IMR-90 (cell line): ENCODE results near the gene SPAM1. TPM values are rescaled to one million over a fixed set of nuclear protein-coding genes. Genes with fewer than 3 reads are reported as not detected.

Source experiments
- ATAC-seq: fragments of 200-7000 bp; cut with Tn5 transposase; 2 replicates; pipeline ENCODE4 v1.9.1; 2020; ENCODE audit warnings: low read depth, mild to moderate bottlenecking, moderate library complexity
- BruUV-seq: library from RNA; stranded (reverse); fragments of 400-500 nt; replicated peaks from 2 replicates; lab custom pipeline; 2021; lab: Mats Ljungman, UMichigan
- CTCF ChIA-PET: fragments of 300-600 bp; formaldehyde crosslinking; extraction: SDS; loops from one replicate; lab custom pipeline; 2021; ENCODE audit warnings: antibody characterized with exemption; lab: Yijun Ruan, JAX
- POLR2A ChIA-PET: fragments of 300-600 bp; sonication (Branson Sonifier 250); formaldehyde crosslinking; loops from one replicate; lab custom pipeline; 2022; ENCODE audit warnings: antibody characterized with exemption; ENCODE audit not compliant: unreplicated experiment; lab: Charles Lee
- DNase-seq: peaks from one replicate; pipeline ENCODE4 v3.0.0; 2013
- H2AFZ ChIP-seq: replicated peaks from 2 replicates; pipeline ENCODE3; 2013; ENCODE audit warnings: low read length, mild to moderate bottlenecking; ENCODE audit not compliant: poor library complexity
- H2AK5ac ChIP-seq: 2 replicates; pipeline ENCODE4 v1.6.1; 2013; ENCODE audit warnings: low read depth, low read length, inconsistent platforms
- H2AK9ac ChIP-seq: replicated peaks from 2 replicates; pipeline ENCODE3; 2013; ENCODE audit warnings: mild to moderate bottlenecking, low read depth, low read length, moderate library complexity; ENCODE audit not compliant: poor library complexity
- H2BK120ac ChIP-seq: 2 replicates; pipeline ENCODE4 v1.6.1; 2013; ENCODE audit warnings: low read depth, low read length, inconsistent platforms
- H2BK15ac ChIP-seq: 3 replicates; pipeline ENCODE4 v1.6.1; 2013; ENCODE audit warnings: low read depth, low read length, inconsistent platforms
- H2BK20ac ChIP-seq: 2 replicates; pipeline ENCODE4 v1.6.1; 2013; ENCODE audit warnings: low read depth, mild to moderate bottlenecking, inconsistent platforms, low read length, moderate library complexity
- H2BK5ac ChIP-seq: 2 replicates; pipeline ENCODE4 v1.6.1; 2013; ENCODE audit warnings: mild to moderate bottlenecking, low read depth, low read length, inconsistent platforms; ENCODE audit not compliant: poor library complexity, severe bottlenecking
- H3K14ac ChIP-seq: replicated peaks from 2 replicates; pipeline ENCODE4 v1.6.1; 2013; ENCODE audit warnings: low read depth, low read length, inconsistent platforms
- H3K18ac ChIP-seq: 2 replicates; pipeline ENCODE4 v1.6.1; 2013; ENCODE audit warnings: low read depth, low read length, control low read depth
- H3K23ac ChIP-seq: 2 replicates; pipeline ENCODE4 v1.6.1; 2013; ENCODE audit warnings: low read depth, low read length, inconsistent platforms
- H3K27ac ChIP-seq: 2 replicates; pipeline ENCODE4 v1.5.1; 2013; ENCODE audit warnings: mild to moderate bottlenecking, control low read depth, low read length; ENCODE audit not compliant: insufficient read depth
- H3K27me3 ChIP-seq: 2 replicates; pipeline ENCODE4 v1.6.1; 2013; ENCODE audit warnings: low read length; ENCODE audit not compliant: control insufficient read depth, insufficient read depth
- H3K36me3 ChIP-seq: 2 replicates; pipeline ENCODE4 v1.6.1; 2013; ENCODE audit warnings: low read length, mixed read lengths; ENCODE audit not compliant: control insufficient read depth, insufficient read depth
- H3K4ac ChIP-seq: 2 replicates; pipeline ENCODE4 v1.6.1; 2013; ENCODE audit warnings: low read depth, low read length, inconsistent platforms
- H3K4me1 ChIP-seq: 2 replicates; pipeline ENCODE4 v1.6.1; 2013; ENCODE audit warnings: low read length, mixed read lengths; ENCODE audit not compliant: control insufficient read depth, insufficient read depth
- H3K4me2 ChIP-seq: 2 replicates; pipeline ENCODE4 v1.6.1; 2013; ENCODE audit warnings: low read depth, mild to moderate bottlenecking, control low read depth, low read length, moderate library complexity
- H3K4me3 ChIP-seq: 2 replicates; pipeline ENCODE4 v1.5.1; 2013; ENCODE audit warnings: low read depth, mild to moderate bottlenecking, control low read depth, low read length, moderate library complexity; ENCODE audit not compliant: insufficient read depth
- H3K56ac ChIP-seq: 2 replicates; pipeline ENCODE4 v1.6.1; 2013; ENCODE audit warnings: low read length, inconsistent platforms; ENCODE audit not compliant: insufficient read depth; ENCODE audit errors: extremely low read depth
- H3K79me1 ChIP-seq, 2 experiments: 2 replicates each; pipeline ENCODE4 v1.6.1; 2013; ENCODE audit warnings: low read length in 2 of 2, inconsistent platforms in 1 of 2, low read depth in 1 of 2
- H3K9ac ChIP-seq: 2 replicates; pipeline ENCODE4 v1.6.1; 2013; ENCODE audit warnings: low read depth, low read length, control low read depth
- H3K9me1 ChIP-seq: 2 replicates; pipeline ENCODE4 v1.6.1; 2013; ENCODE audit warnings: low read length, inconsistent platforms; ENCODE audit not compliant: insufficient read depth
- H3K9me3 ChIP-seq: 2 replicates; pipeline ENCODE4 v1.6.1; 2013; ENCODE audit warnings: low read length; ENCODE audit not compliant: control insufficient read depth, insufficient read depth
- H4K20me1 ChIP-seq: 2 replicates; pipeline ENCODE4 v1.6.1; 2013; ENCODE audit warnings: low read length, inconsistent platforms; ENCODE audit not compliant: insufficient read depth
- H4K5ac ChIP-seq: 2 replicates; pipeline ENCODE4 v1.6.1; 2013; ENCODE audit warnings: mild to moderate bottlenecking, low read depth, low read length, control low read depth
- H4K8ac ChIP-seq, 2 experiments: 2 replicates each; pipeline ENCODE4 v1.6.1; 2013; ENCODE audit warnings: low read depth in 2 of 2, low read length in 2 of 2, control low read depth in 1 of 2, inconsistent platforms in 1 of 2
- H4K91ac ChIP-seq: 2 replicates; pipeline ENCODE4 v1.6.1; 2013; ENCODE audit warnings: low read depth, low read length, inconsistent platforms; ENCODE audit not compliant: insufficient read depth
- BHLHE40 ChIP-seq: fragments of 150-350 bp; IDR thresholded peaks from 2 replicates; pipeline ENCODE4 v1.6.1; 2016; ENCODE audit warnings: mild to moderate bottlenecking, low read depth, low read length
- CEBPB ChIP-seq: IDR thresholded peaks from 2 replicates; pipeline ENCODE4 v1.6.1; 2012; ENCODE audit warnings: low read depth, low read length, improper control_type of control experiment
- CHD1 ChIP-seq: IDR thresholded peaks from 2 replicates; pipeline ENCODE4 v1.6.1; 2012; ENCODE audit warnings: low read depth, low read length, improper control_type of control experiment
- FOS ChIP-seq: fragments of 150-350 bp; IDR thresholded peaks from 2 replicates; pipeline ENCODE4 v1.6.1; 2016; ENCODE audit warnings: low read depth, low read length
- MAFK ChIP-seq: IDR thresholded peaks from 2 replicates; pipeline ENCODE4 v1.6.1; 2012; ENCODE audit warnings: low read depth, low read length, improper control_type of control experiment
- MAZ ChIP-seq: IDR thresholded peaks from 2 replicates; pipeline ENCODE4 v1.6.1; 2012; ENCODE audit warnings: low read depth, mild to moderate bottlenecking, low read length, improper control_type of control experiment, moderate library complexity, borderline replicate concordance
- MXI1 ChIP-seq: IDR thresholded peaks from 2 replicates; pipeline ENCODE4 v1.6.1; 2012; ENCODE audit warnings: low read depth, mild to moderate bottlenecking, low read length, moderate library complexity, borderline replicate concordance
- NFE2L2 ChIP-seq: fragments of 150-350 bp; IDR thresholded peaks from 2 replicates; pipeline ENCODE4 v1.6.1; 2016; ENCODE audit warnings: low read depth, mild to moderate bottlenecking, low read length
- POLR2A ChIP-seq: IDR thresholded peaks from 2 replicates; pipeline ENCODE4 v1.6.1; 2012; ENCODE audit warnings: mild to moderate bottlenecking, low read depth, low read length
- RAD21 ChIP-seq: IDR thresholded peaks from 2 replicates; pipeline ENCODE4 v1.6.1; 2012; ENCODE audit warnings: low read length, improper control_type of control experiment
- RCOR1 ChIP-seq: IDR thresholded peaks from 2 replicates; pipeline ENCODE4 v1.6.1; 2012; ENCODE audit warnings: mild to moderate bottlenecking, low read length, improper control_type of control experiment; ENCODE audit not compliant: insufficient replicate concordance
- RFX5 ChIP-seq: IDR thresholded peaks from 2 replicates; pipeline ENCODE4 v1.8.0; 2012; ENCODE audit warnings: low read depth, mild to moderate bottlenecking, low read length, moderate library complexity
- SMC3 ChIP-seq: fragments of 150-350 bp; IDR thresholded peaks from 2 replicates; pipeline ENCODE4 v1.6.1; 2016; ENCODE audit warnings: low read depth, mild to moderate bottlenecking, antibody characterized with exemption, low read length, moderate library complexity
- WGBS, 2 experiments: methylation state at CpG; one replicate each; pipeline versions ENCODE4 v1.1.5 to v1.1.7; 2013; ENCODE audit warnings: missing lambda C conversion rate in 2 of 2; ENCODE audit not compliant: insufficient read length in 1 of 2; ENCODE audit errors: extremely low coverage in 2 of 2; 5-methylcytosine and 5-hydroxymethylcytosine counted together
- dilution Hi-C: fragments of 300-500 bp; cut with HindIII; formaldehyde crosslinking; loops from one replicate; pipeline ENCODE4 v1.14.3; 2018; ENCODE audit warnings: low sequenced_read_pairs; ENCODE audit not compliant: unreplicated experiment
- in situ Hi-C: fragments of 300-500 bp; cut with MboI; formaldehyde crosslinking; loops from 3 replicates; pipeline ENCODE4 v1.14.3; 2019; ENCODE audit warnings: low sequenced_read_pairs, inconsistent platforms, mixed read lengths
- intact Hi-C: fragments of 100-400 bp; cut with micrococcal nuclease; formaldehyde crosslinking; loops from 2 replicates; pipeline ENCODE4 v1.10.0; 2022
- polyA plus RNA-seq, 3 experiments: library from polyadenylated mRNA; depleted of rRNA; stranded (reverse); fragments of >200 nt; gene quantifications; 2 replicates each; pipeline ENCODE4 v1.2.3, GENCODE V29; 2012; ENCODE audit warnings: low replicate concordance in 1 of 3
- total RNA-seq: library from RNA; depleted of rRNA; stranded (reverse); fragments of >200 nt; gene quantifications from 2 replicates; pipeline ENCODE4 v1.2.3, GENCODE V29; 2012
- TF ChIP-seq, protein P1 (sequence below): fragments of 150-350 bp; IDR thresholded peaks from 2 replicates; pipeline ENCODE4 v1.6.1; 2017; ENCODE audit warnings: mild to moderate bottlenecking, antibody characterized with exemption, low read length, low read depth
- TF ChIP-seq, protein P2 (sequence below): fragments of 150-350 bp; IDR thresholded peaks from 2 replicates; pipeline ENCODE4 v1.6.1; 2016; ENCODE audit warnings: low read depth, mild to moderate bottlenecking, low read length, moderate library complexity, borderline replicate concordance
- TF ChIP-seq, protein P3 (sequence below): conservative IDR thresholded peaks from 2 replicates; pipeline ENCODE4 v1.5.1; 2012; ENCODE audit warnings: mild to moderate bottlenecking, low read depth, low read length, improper control_type of control experiment

SPAM1 gene
- total and polyA plus RNA-seq, 2 of the 4 experiments (the other 2 are of a cell fraction): not detected

DNA sequence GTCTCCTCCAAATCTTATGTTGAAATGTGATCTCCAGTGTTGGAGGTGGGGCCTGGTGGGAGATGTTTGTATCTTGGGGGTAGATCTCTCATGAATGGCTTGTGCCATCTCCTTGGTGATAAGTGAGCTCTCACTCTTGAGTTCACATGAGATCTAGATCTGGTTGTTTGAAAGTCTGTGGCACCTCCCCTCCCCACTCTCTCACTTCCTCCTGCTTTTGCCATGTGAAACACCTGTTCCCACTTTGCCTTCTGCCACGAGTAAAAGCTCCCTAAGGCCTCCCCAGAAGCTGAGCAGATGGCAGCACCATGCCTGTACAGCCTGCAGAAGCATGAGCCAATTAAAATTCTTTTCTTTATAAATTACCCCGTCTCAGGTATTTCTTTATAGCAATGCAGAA, 84.3 kb downstream of the SPAM1 start:
- Histone ChIP-seq H3K9me1 (no peaks in the 10 kb centered on the region), H3K27ac (no peak overlapping the region), H3K14ac (no peak overlapping the region), H2BK20ac (no peak overlapping the region), H4K5ac (no peak overlapping the region), H4K20me1 (no peaks in the 10 kb centered on the region), H2BK5ac (no peak overlapping the region), H2BK15ac (no peak overlapping the region), H4K8ac (no peak overlapping the region), H3K79me1 (no peaks in the 10 kb centered on the region), H2AK9ac (no peak overlapping the region), H3K4me2 (no peak overlapping the region), H3K9ac (no peak overlapping the region), H3K18ac (no peak overlapping the region), H3K27me3 (no peaks in the 10 kb centered on the region), H2AK5ac (no peak overlapping the region), H3K9me3 (no peaks in the 10 kb centered on the region), H3K56ac (no peak overlapping the region), H3K4me1 (no peaks in the 10 kb centered on the region), H2BK120ac (no peak overlapping the region), H3K23ac (no peak overlapping the region), H3K36me3 (no peaks in the 10 kb centered on the region), H2AFZ (no peak overlapping the region), H3K4ac (no peak overlapping the region), H3K4me3 (no peak overlapping the region), H4K91ac (no peak overlapping the region)
- TF ChIP-seq RCOR1 (no peak), FOS (no peak), CEBPB (no peak), CHD1 (no peak), RAD21 (no peak), MAFK (no peak), SMC3 (no peak), NFE2L2 (no peak), MAZ (no peak), BHLHE40 (no peak), RFX5 (no peak), POLR2A (no peak), MXI1 (no peak)
- TF ChIP-seq, protein P1, sequence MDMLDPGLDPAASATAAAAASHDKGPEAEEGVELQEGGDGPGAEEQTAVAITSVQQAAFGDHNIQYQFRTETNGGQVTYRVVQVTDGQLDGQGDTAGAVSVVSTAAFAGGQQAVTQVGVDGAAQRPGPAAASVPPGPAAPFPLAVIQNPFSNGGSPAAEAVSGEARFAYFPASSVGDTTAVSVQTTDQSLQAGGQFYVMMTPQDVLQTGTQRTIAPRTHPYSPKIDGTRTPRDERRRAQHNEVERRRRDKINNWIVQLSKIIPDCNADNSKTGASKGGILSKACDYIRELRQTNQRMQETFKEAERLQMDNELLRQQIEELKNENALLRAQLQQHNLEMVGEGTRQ: no peak
- TF ChIP-seq, protein P2, sequence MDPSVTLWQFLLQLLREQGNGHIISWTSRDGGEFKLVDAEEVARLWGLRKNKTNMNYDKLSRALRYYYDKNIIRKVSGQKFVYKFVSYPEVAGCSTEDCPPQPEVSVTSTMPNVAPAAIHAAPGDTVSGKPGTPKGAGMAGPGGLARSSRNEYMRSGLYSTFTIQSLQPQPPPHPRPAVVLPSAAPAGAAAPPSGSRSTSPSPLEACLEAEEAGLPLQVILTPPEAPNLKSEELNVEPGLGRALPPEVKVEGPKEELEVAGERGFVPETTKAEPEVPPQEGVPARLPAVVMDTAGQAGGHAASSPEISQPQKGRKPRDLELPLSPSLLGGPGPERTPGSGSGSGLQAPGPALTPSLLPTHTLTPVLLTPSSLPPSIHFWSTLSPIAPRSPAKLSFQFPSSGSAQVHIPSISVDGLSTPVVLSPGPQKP: no peak
- TF ChIP-seq, protein P3, sequence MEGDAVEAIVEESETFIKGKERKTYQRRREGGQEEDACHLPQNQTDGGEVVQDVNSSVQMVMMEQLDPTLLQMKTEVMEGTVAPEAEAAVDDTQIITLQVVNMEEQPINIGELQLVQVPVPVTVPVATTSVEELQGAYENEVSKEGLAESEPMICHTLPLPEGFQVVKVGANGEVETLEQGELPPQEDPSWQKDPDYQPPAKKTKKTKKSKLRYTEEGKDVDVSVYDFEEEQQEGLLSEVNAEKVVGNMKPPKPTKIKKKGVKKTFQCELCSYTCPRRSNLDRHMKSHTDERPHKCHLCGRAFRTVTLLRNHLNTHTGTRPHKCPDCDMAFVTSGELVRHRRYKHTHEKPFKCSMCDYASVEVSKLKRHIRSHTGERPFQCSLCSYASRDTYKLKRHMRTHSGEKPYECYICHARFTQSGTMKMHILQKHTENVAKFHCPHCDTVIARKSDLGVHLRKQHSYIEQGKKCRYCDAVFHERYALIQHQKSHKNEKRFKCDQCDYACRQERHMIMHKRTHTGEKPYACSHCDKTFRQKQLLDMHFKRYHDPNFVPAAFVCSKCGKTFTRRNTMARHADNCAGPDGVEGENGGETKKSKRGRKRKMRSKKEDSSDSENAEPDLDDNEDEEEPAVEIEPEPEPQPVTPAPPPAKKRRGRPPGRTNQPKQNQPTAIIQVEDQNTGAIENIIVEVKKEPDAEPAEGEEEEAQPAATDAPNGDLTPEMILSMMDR: no peak
- intact Hi-C loops (no loop called here), dilution Hi-C loops (no loop called here), in situ Hi-C loops (no loop called here)
- ChIA-PET CTCF (no interaction called here), POLR2A (no interaction called here)
- DNase-seq (no peak), ATAC-seq (no peak)
- WGBS, 2 experiments: no CpG with 5 or more reads among the region's 2 CpGs
- BruUV-seq: no TSS peak
